DND-41 (cell line): ENCODE data around the gene LINC00237.

ENCODE experiments used
- ATAC-seq: fragments of 200-7000 bp; cut with Tn5 transposase; 3 replicates; pipeline ENCODE4 v1.9.1; 2021; ENCODE audit warnings: low read depth; ENCODE audit not compliant: insufficient read depth
- DNase-seq: peaks from one replicate; pipeline ENCODE4 v3.0.0-alpha.2; 2020
- H2AFZ ChIP-seq: 2 replicates; pipeline ENCODE4 v1.6.0; 2012; ENCODE audit warnings: low read depth, low read length
- H3K27ac ChIP-seq: 2 replicates; pipeline ENCODE4 v1.5.1; 2012; ENCODE audit warnings: low read length, inconsistent platforms
- H3K27me3 ChIP-seq: fragments of 200-600 bp; sonication (generic); 2 replicates; pipeline ENCODE4 v1.6.0; 2012; ENCODE audit warnings: low read length, mild to moderate bottlenecking, inconsistent platforms; ENCODE audit not compliant: insufficient read depth, poor library complexity
- H3K36me3 ChIP-seq: 2 replicates; pipeline ENCODE4 v1.5.1; 2012; ENCODE audit warnings: low read length, inconsistent platforms; ENCODE audit not compliant: insufficient read depth
- H3K4me1 ChIP-seq: 2 replicates; pipeline ENCODE4 v1.5.1; 2012; ENCODE audit warnings: mild to moderate bottlenecking, low read length; ENCODE audit not compliant: insufficient read depth
- H3K4me2 ChIP-seq: 2 replicates; pipeline ENCODE4 v1.6.0; 2012; ENCODE audit warnings: mild to moderate bottlenecking, moderate library complexity, low read length, inconsistent platforms; ENCODE audit not compliant: insufficient read depth
- H3K4me3 ChIP-seq, 2 experiments: fragments of 200-600 bp in 1 of 2; shearing (Covaris generic) in 1 of 2; 2 replicates each; pipeline ENCODE4 v1.5.1; 2012 to 2016; ENCODE audit warnings: inconsistent platforms in 2 of 2, low read length in 2 of 2, mild to moderate bottlenecking in 2 of 2, low read depth in 1 of 2, moderate library complexity in 1 of 2
- H3K79me2 ChIP-seq: 2 replicates; pipeline ENCODE4 v1.6.0; 2012; ENCODE audit warnings: low read length, inconsistent platforms; ENCODE audit not compliant: insufficient read depth
- H3K9ac ChIP-seq: 2 replicates; pipeline ENCODE4 v1.6.0; 2012; ENCODE audit warnings: low read depth, mild to moderate bottlenecking, inconsistent platforms, low read length, moderate library complexity
- H3K9me3 ChIP-seq: 2 replicates; pipeline ENCODE4 v1.5.1; 2012; ENCODE audit warnings: low read length, moderate library complexity, mild to moderate bottlenecking, inconsistent platforms; ENCODE audit not compliant: insufficient read depth, severe bottlenecking
- H4K20me1 ChIP-seq: 2 replicates; pipeline ENCODE4 v1.6.0; 2012; ENCODE audit warnings: low read length; ENCODE audit not compliant: insufficient read depth
- CTCF ChIP-seq: IDR thresholded peaks from 2 replicates; pipeline ENCODE4 v1.5.1; 2012; ENCODE audit warnings: borderline replicate concordance, low read length, moderate library complexity, mild to moderate bottlenecking; ENCODE audit not compliant: poor library complexity, severe bottlenecking; ENCODE audit errors: extremely low read depth
- EZH2 ChIP-seq: IDR thresholded peaks from 3 replicates; pipeline ENCODE4 v1.6.1; 2012; ENCODE audit warnings: borderline replicate concordance, low read depth, mild to moderate bottlenecking, moderate library complexity, low read length, inconsistent platforms; ENCODE audit not compliant: severe bottlenecking

The LINC00237 gene

GRCh38 chr20:21074605-21075336, 31.4 kb downstream of the LINC00237 start:
- no peak for DNase-seq
- Histone ChIP-seq H3K27me3 (peaks cover 4% of the 10 kb centered on the region), H4K20me1 (no peaks in the 10 kb centered on the region), H3K79me2 (no peaks in the 10 kb centered on the region), H3K9ac (no peak overlapping the region), H3K4me3 (no peak overlapping the region), H3K27ac (no peak overlapping the region), H2AFZ (no peak overlapping the region), H3K36me3 (no peaks in the 10 kb centered on the region), H3K4me2 (no peak overlapping the region), H3K9me3 (no peaks in the 10 kb centered on the region), H3K4me1 (no peaks in the 10 kb centered on the region)
- TF ChIP-seq CTCF (no peak), EZH2 (no peak)
- no peak for ATAC-seq

- no peak overlapping the region for H3K9ac ChIP-seq
- H3K36me3 ChIP-seq: no peaks in the 10 kb centered on the region
- no peak overlapping the region for H3K27ac ChIP-seq
- H3K9me3 ChIP-seq: no peaks in the 10 kb centered on the region
- H3K4me1 ChIP-seq: no peaks in the 10 kb centered on the region
- DNase-seq: no peak
- no peaks in the 10 kb centered on the region for H4K20me1 ChIP-seq
- no peak for TF ChIP-seq CTCF
- no peak for TF ChIP-seq EZH2
- H2AFZ ChIP-seq: no peak overlapping the region
- H3K4me2 ChIP-seq: no peak overlapping the region
- no peaks in the 10 kb centered on the region for H3K79me2 ChIP-seq
- ATAC-seq: no peak
- peaks cover 4% of the 10 kb centered on the region for H3K27me3 ChIP-seq
- no peak overlapping the region for H3K4me3 ChIP-seq
Observed at GRCh38 chr20:21067255-21067654, 38.9 kb downstream of the LINC00237 start.

GRCh38 chr20:21064924-21065323, 41.2 kb downstream of the LINC00237 start:
- TF ChIP-seq EZH2 (no peak), CTCF (no peak)
- Histone ChIP-seq H3K9ac (no peak overlapping the region), H3K4me1 (no peaks in the 10 kb centered on the region), H3K27ac (no peak overlapping the region), H3K4me2 (no peak overlapping the region), H3K9me3 (no peaks in the 10 kb centered on the region), H3K4me3 (no peak overlapping the region), H3K79me2 (no peaks in the 10 kb centered on the region), H3K27me3 (peaks cover 4% of the 10 kb centered on the region), H3K36me3 (no peaks in the 10 kb centered on the region), H2AFZ (no peak overlapping the region), H4K20me1 (no peaks in the 10 kb centered on the region)
- ATAC-seq (no peak), DNase-seq (no peak)
